H7 (cell line): ENCODE measurements around the gene FRYL. TPM values are rescaled to one million over a fixed set of nuclear protein-coding genes. Genes with fewer than 3 reads are reported as not detected.

ENCODE experiments used
- DNase-seq: peaks from one replicate; pipeline ENCODE4 v3.0.0; 2012
- H3K27me3 ChIP-seq: 2 replicates; pipeline ENCODE4 v1.6.0; 2011; ENCODE audit warnings: mild to moderate bottlenecking, low read length; ENCODE audit not compliant: control insufficient read depth, insufficient read depth
- H3K36me3 ChIP-seq: replicated peaks from 2 replicates; pipeline ENCODE4 v1.5.1; 2011; ENCODE audit warnings: low read length; ENCODE audit not compliant: control insufficient read depth, insufficient read depth
- H3K4me3 ChIP-seq: 2 replicates; pipeline ENCODE4 v1.5.1; 2011; ENCODE audit warnings: low read depth, mild to moderate bottlenecking, control low read depth, low read length, moderate library complexity; ENCODE audit not compliant: insufficient read depth
- total RNA-seq: library from RNA; depleted of rRNA; stranded (reverse); fragments of >200 nt; shearing (Covaris generic); gene quantifications from 2 replicates; pipeline ENCODE4 v1.2.3, GENCODE V29; 2014

FRYL gene
- total RNA-seq, 1 experiment from 2014 or later: 24.3 TPM

DNA sequence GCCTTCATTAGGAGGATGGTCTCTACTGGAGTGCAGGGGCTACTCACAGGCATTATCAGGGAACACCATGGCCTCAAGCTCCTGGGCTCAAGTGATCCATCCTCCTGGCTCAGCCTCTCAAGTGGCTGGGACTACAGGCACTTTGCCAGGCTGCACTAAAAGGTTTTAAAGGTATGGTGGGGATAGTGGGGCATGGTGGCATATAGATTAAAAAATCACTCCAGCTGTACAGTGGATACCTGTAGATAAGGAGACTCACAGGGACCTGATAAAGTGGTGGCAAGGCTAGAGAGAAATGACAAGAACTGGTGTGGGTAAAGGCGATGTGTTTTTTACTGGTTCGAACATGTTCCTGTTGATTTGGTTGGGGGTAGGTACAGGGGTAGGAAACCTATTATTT, 284.1 kb downstream of the FRYL start:
- Histone ChIP-seq H3K27me3 (peaks cover 17% of the 10 kb centered on the region), H3K36me3 (no peaks in the 10 kb centered on the region; the same call in 1 of the 2 replicates), H3K4me3 (no peak overlapping the region)
- DNase-seq: no peak

DNA sequence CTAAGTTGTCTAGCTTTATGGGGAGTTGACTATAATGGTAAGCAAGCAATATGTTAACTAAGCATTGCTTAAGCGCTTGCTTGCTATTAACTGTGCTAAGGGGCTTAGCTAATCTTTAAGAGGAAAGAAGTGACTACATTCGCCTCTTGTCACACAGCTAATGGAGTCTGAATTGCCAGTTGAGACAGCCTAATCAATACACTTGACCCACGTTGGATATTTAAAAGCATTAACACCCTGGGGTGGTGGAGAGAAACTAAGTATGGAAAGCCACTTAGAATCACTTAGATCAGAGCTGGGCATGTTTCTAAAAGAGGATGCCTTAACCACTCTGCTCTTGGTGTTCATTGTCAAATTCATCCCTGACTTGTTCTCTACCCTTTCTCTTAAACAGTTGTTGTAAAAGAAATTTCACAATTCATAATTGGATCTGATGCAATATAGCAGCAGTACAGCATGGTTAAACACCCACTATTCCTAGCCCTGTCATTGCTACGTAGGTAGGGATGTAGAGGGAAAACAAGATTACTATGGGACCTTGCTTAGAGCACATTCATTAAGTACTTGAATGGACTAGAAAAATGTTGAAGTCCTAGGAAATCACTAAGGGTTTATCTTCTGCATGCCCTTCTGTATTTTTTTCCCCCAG, 286.5 kb downstream of the FRYL start:
- peaks cover 41% of the 10 kb centered on the region for H3K27me3 ChIP-seq
- DNase-seq: no peak
- no peaks in the 10 kb centered on the region for H3K36me3 ChIP-seq
- H3K4me3 ChIP-seq: no peak overlapping the region

- DNase-seq: peak; percentile 34
- Histone ChIP-seq H3K4me3 (peak overlapping the region; percentile 48; the same call in 1 of the 2 replicates), H3K36me3 (no peaks in the 10 kb centered on the region), H3K27me3 (peaks cover 46% of the 10 kb centered on the region)
These were observed 288.4 kb downstream of the FRYL start for GRCh38 chr4:48491514-48492176.

- Histone ChIP-seq H3K36me3 (no peaks in the 10 kb centered on the region), H3K27me3 (peaks cover 46% of the 10 kb centered on the region), H3K4me3 (peak overlapping the region; percentile 48)
- peak; percentile 78 for DNase-seq
These were observed 289.2 kb downstream of the FRYL start for GRCh38 chr4:48490680-48491513.

DNA sequence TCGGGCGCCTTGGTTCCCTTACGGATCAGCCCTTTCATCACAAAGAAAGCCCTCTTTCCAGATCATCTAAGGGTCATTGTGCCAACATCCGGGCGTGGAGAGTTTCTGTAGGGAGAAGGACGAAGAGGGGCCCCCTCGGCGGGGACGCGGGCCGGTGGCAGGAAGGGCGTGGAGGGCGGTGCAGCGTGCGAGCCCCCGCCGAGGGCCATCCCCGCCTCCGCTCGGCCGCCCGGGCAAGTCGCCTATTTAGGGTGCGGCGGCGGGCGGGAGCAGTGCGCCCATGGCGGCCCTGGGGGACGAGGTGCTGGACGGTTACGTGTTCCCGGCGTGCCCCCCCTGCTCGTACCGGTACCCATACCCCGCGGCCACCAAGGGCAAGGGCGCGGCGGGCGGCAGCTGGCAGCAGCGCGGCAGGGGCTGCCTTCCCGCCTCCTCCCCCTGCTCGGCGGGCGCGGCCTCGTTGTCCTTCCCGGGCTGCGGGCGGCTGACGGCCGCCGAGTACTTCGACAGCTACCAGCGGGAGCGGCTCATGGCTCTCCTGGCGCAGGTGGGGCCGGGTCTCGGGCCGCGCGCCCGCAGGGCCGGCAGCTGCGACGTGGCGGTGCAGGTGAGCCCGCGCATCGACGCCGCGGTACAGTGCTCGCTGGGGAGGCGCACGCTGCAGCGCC, 289.9 kb downstream of the FRYL start, which contains the start of gene ZAR1:
Gene ZAR1 (plus strand): TSS at position 241 of the 668 bp plus-strand sequence. CDS start 40 bp downstream, at position 281.
- H3K27me3 ChIP-seq: peaks cover 50% of the 10 kb centered on the region
- DNase-seq: peak; percentile 82
- H3K36me3 ChIP-seq: no peaks in the 10 kb centered on the region
- H3K4me3 ChIP-seq: peak within 1 kb of the TSS; percentile 48

GRCh38 chr4:48489683-48490011, 290.4 kb downstream of the FRYL start:
- Histone ChIP-seq H3K4me3 (peak overlapping the region; percentile 48), H3K36me3 (no peaks in the 10 kb centered on the region), H3K27me3 (peaks cover 55% of the 10 kb centered on the region)
- DNase-seq: no peak

DNA sequence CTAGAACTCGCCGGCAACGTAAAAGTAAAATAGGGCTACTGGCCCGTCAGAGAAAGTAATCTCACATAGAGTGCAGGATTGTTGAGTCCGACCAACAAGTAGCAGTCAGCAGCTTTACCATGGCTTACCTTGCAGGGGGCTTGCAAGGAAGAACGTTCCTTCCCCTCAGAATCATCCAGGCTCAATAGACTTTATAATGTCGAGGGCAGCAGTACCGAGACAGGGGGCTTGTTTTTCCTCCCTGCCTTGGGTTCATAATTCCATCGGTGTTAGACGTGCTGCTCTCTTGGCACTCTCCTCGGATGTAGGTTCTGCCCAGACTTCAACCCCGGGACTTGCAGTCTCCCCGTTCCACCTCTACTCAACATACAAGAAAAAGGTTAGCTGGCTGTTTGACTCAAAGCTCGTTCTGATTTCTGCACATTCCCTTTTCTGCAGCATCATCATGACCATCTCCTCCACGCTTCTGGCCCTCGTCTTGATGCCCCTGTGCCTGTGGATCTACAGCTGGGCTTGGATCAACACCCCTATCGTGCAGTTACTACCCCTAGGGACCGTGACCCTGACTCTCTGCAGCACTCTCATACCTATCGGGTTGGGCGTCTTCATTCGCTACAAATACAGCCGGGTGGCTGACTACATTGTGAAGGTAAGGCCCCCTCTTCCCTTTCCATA, 295.4 kb downstream of the FRYL start:
- peaks cover 51% of the 10 kb centered on the region for H3K27me3 ChIP-seq
- no peaks in the 10 kb centered on the region for H3K36me3 ChIP-seq
- no peak overlapping the region for H3K4me3 ChIP-seq
- peak; percentile 51 for DNase-seq

GRCh38 chr4:48483777-48484493, 296.1 kb downstream of the FRYL start:
- DNase-seq: peak; percentile 61
- peak overlapping the region; percentile 64 for H3K4me3 ChIP-seq
- H3K27me3 ChIP-seq: peaks cover 44% of the 10 kb centered on the region
- no peaks in the 10 kb centered on the region for H3K36me3 ChIP-seq

- Histone ChIP-seq H3K36me3 (no peaks in the 10 kb centered on the region), H3K27me3 (peaks cover 37% of the 10 kb centered on the region), H3K4me3 (peak within 1 kb of the TSS; percentile 64)
- peak; percentile 88 for DNase-seq
These were observed 296.9 kb downstream of the FRYL start, which contains the start of gene SLC10A4 for GRCh38 chr4:48483006-48483776. Gene SLC10A4, plus strand, starts transcription at chr4:48483343. Its CDS starts 219 bp downstream, at chr4:48483562.

GRCh38 chr4:48481581-48481980, 298.5 kb downstream of the FRYL start:
- H3K36me3 ChIP-seq: no peaks in the 10 kb centered on the region
- no peak overlapping the region for H3K4me3 ChIP-seq
- DNase-seq: no peak
- peaks cover 35% of the 10 kb centered on the region for H3K27me3 ChIP-seq

DNA sequence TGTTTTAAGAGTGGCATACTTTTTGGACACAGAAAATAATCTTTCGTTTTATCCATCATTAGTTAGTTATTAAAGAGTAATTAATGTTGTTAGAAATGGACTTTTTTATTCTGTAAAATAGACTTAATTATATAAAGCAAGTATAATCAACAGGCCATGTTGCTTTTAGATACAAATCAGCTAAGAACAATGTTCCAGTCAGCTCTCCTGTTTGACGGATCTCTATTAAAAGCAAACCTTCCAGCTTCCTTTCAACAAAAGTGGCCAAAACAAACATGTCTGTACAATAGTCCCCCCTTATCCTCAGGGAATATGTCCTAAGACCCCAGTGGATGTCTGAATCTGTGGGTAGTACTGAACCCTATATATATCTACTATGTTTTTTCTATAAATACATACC, 301.8 kb downstream of the FRYL start:
- no peak for DNase-seq
- H3K4me3 ChIP-seq: no peak overlapping the region
- peaks cover 12% of the 10 kb centered on the region for H3K27me3 ChIP-seq

GRCh38 chr4:48475770-48476169, 304.3 kb downstream of the FRYL start:
- H3K27me3 ChIP-seq: no peaks in the 10 kb centered on the region
- no peak overlapping the region for H3K4me3 ChIP-seq
- no peak for DNase-seq
- no peaks in the 10 kb centered on the region for H3K36me3 ChIP-seq

More for the DNA sequence above, 301.8 kb downstream of the FRYL start:
- H3K36me3 ChIP-seq: no peaks in the 10 kb centered on the region

GRCh38 chr4:48472794-48473193, 307.3 kb downstream of the FRYL start:
- no peak for DNase-seq
- Histone ChIP-seq H3K36me3 (no peaks in the 10 kb centered on the region), H3K4me3 (no peak overlapping the region), H3K27me3 (no peaks in the 10 kb centered on the region)
